ENCODE data around the gene YAE1.
A peak's percentile ranks its signal among the peaks of the same experiment; 100 is the strongest.
"Not testable (repeated sequence)": the region's sequence is repeated elsewhere in the genome, so short reads cannot be mapped to it uniquely, and the experiment has no call there.

The YAE1 gene, protein sequence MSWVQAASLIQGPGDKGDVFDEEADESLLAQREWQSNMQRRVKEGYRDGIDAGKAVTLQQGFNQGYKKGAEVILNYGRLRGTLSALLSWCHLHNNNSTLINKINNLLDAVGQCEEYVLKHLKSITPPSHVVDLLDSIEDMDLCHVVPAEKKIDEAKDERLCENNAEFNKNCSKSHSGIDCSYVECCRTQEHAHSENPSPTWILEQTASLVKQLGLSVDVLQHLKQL

DNA sequence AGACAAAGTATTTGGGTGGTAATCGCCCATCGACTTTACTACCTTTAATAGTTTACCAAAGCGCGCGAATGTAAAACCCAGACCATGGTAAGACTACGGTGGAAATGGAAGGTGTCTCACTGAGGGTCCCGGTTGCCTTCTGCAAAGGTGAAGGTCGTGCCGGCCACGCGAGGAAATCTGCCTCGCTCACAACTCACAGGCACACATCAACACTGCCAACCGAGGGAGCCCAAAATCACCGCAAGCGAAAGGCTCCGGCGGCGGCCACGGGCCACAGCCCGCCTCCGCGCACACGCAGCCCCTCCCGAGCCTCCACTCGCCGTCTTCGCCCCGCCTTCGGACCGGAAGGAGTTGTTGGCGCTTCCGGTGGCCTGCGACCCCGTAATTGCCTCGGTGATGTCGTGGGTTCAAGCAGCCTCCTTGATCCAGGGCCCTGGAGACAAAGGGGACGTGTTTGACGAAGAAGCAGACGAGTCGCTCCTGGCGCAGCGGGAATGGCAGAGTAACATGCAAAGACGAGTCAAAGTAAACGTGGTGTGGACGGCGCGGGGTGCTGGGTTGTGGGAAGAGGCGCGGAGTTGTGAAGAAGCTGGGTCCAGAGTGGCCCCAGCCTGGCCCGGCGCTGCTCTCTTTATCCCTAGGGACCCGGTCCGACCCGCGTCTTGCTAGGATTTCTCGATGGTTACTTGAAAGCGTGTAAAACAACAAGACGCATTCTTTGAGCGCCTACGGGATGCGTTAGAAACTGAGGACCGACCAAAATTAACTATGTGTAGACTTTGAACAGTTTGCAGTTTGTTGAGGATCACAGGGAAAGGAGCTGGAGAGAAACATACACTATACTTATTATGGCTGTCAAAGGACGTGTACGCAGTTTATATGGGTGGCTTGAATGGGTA lies at the start of gene YAE1:
TSS of gene YAE1 (plus strand) at position 382 of the 899 bp plus-strand sequence. CDS start at position 397, 15 bp downstream.
- peak; percentile 66 for DNase-seq (ENCODE audit: low spot score)

DNA sequence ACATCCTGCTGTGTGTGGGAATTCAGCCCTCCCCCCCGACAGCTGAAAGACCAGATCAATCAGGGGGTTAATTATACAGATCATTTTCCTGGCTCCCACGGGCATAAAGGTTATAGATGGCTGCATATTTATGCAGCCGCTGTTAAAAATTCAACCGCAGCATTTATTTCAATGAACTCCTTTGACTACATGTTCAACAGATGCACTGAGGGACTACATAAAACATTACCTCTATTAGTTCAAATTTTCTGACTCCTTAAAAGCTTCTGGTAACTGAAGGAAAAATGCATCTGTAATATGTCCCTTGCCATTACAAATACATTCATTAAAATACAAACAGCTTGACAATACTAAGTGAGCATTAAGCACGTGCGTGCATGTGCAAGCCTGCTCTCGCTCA lies 49.7 kb upstream of the YAE1 start:
- DNase-seq (ENCODE audit: low spot score), result no peak

DNA sequence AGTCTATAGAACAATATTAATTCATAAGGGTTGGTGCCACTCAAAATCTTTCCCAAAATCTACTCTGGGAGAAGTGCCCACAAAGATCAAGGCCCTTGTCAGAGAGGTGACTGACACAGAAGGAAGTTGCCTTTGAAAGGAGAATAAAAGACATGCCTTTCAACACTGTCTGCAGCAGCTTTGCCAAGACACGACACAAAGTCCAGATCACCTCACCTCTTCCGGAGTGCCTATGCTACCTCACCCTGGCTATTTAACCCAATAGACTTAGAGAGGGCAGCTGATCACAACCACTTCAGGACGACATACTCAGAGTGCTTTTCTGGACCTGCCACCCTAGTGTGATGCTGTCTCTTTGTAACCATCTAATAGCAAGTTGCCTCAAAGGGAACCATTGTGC lies 49.0 kb upstream of the YAE1 start:
- DNase-seq (ENCODE audit: low spot score), result no peak

DNA sequence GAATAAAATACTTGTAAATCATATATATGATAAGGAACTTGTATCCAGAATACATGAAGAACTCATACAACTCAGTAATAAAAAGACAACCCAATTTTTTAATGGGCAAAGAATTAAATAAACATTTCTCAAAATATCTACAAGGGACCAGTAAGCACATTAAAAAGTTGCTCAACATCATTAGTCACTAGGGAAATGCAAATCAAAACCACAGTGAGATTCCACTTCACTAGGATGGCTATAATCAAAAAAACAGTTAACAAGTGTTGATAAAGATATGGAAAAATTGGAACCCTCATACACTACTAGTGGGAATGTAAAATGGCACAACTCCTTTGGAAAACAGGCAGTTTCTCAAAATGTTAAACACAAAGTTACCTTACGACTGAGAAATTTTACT lies 40.3 kb upstream of the YAE1 start:
- no peak for DNase-seq (ENCODE audit: low spot score)

DNA sequence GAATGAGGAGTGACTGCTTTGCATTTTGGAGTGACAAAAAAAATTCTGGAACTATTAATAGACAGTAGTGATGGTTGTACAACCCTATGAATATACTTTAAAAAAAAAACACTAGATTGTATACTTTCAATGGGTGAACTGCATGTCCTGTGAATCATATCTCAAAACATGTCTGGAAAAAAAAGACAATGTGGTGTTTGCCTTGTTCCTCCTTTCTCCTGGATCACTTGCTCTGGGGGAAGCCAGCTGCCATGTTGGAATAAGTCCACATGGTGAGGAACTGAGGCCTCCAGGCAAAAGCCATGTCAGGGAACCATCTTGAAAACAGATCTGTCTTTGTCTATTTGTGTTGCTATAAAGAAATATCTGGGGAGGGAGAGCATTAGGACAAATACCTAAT lies 39.5 kb upstream of the YAE1 start:
- no peak for DNase-seq (ENCODE audit: low spot score)

DNA sequence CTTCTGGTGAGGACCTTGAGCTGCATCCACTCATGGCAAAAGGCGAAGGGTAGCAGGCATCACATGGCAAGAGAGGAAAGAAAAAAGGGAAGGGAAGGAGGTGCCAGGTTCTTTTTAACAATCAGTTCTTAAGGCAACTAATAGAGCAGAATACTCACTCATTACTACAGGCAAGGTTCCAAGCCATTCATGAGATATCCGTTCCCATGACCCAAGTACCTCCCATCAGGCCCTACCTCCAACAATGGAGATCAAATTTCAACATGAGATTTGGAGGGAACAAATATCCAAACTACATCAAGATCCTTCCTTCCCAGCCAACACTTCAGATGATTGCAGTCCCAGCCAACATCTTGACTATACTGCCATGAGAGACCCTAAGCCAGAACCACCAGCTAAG lies 38.9 kb upstream of the YAE1 start:
- no peak for DNase-seq (ENCODE audit: low spot score)

DNA sequence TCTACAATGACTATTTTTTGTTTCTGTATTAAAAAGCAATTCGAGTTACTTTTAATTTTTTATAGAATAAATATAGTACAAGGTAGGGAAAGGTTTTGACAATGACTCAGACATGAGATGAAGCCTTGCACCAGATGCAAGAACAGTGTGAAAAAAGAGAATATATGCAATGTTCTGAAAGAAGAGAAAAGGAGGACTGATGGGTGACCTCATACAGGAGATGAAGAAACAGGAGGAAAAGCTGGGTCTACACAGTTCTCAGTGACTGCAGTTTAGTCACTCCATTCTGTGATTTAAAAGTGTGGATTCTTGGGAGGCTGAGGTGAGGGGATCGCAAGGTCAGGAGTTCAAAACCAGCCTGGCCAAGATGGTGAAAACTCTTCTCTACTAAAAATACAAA lies 38.3 kb upstream of the YAE1 start:
- no peak for DNase-seq (ENCODE audit: low spot score)

DNA sequence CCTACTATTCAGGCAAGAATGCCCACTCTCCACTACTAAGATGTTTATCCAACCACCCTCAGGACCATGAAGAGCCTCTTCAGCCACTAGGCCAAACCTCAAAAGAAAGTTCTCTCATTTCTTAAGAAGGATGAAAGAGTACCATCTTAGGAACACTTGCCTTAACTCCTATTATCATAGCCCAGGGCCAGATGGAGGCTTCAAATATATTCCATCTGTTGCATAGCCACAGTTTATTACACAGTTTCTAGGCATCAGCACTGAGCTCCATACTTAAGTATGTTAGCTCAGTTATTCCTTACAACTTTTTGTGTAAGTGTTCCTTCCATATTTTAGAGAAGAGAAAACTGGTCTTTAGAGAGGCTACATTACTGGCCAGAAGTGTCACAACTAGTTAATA lies 37.4 kb upstream of the YAE1 start:
- no peak for DNase-seq (ENCODE audit: low spot score)

DNA sequence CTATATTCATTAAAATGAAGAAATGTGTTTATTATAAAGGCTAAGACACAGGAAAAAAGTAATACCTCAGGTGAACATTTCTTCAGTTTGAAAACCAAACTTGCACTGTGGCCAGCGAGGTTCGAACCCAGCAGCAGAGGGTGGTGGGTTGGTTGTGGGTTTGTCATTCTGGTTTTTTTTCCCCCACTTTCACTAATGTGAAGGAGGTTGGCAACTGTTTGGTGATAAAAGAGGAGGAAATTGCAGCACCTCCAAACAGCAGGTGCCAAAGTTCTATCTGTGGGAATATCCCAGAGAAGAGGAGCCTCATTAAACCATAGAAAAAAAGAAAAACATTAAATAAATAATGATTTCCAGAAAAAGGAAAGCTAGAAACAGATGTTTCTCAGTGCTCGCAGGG lies 36.6 kb upstream of the YAE1 start:
- no peak for DNase-seq (ENCODE audit: low spot score)

DNA sequence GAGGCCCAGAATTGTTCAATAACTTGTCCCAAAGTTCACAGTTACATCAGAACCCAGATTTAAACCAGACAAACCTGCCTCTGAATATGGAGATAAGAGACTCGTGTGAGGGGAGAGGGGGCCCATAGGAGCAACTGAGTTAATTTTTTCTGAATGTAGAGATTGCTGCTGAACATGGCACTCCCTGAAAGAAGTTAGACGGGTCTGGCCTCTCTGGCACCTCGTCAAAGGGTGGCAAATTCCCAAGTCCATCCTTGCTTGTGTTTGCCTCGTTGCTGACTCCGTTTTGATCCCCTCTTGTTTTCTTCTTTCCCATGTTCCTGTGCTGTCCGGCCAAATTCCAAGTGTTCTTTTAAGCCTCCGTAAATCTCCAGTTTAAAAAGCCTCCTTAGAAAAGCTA lies 35.2 kb upstream of the YAE1 start:
- DNase-seq (ENCODE audit: low spot score), result no peak

DNA sequence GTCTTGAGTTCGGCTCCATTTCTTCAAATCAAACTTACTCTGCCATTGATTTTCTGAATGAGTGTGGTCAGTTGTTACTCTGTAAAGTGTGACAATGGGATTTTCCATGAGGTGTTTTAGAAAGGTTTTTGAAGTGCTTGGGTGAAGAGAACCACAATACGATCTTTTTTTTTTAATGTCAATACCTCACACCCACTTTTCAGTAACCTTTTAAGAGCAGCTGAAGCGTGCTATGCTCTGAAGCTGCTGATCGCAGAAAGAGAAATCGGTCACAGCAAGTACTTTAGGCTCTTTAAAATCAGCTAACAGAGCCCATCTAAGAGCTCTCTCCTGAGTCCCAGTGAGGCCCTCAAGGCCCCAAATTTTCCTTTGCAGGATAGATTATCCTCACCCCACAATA lies 34.4 kb upstream of the YAE1 start:
- DNase-seq (ENCODE audit: low spot score), result no peak

DNA sequence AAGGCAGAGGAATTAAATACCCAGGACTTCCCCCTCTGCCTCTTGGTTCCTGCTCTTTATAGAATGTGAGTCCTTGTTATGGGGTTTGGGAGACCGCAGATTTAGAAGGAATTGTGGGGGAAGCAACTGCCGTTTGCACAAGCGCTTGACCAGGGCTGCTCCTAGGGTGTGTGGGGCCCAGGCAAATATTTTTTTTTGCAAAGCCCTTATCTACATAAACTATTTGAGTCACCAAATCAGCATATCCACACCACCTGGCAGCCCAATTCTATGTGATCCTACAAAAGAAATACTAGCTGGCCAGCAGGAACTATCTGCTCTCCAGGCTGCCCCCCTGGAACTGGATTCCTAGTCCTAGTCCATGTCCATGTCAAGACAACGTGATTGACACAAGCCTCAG lies 33.4 kb upstream of the YAE1 start:
- DNase-seq (ENCODE audit: low spot score), result no peak

DNA sequence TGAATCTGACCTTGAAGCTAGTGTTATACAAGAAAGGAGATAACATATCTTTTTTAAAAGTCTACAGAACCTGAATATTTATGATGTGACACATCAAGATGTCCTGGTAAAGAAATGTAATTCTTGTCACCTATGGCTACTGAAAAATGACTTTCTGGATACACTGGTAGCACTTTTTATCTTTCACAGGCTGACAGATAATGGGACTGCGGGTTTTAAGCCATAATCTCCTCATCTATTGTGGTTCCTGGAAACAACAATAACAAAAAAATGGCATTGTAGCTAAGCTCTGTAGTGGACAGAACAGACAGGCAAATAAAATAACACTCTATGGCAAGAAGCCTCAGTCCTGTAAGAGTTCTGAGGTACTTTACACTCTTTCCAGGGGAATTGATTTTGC lies 31.6 kb upstream of the YAE1 start:
- no peak for DNase-seq (ENCODE audit: low spot score)

DNA sequence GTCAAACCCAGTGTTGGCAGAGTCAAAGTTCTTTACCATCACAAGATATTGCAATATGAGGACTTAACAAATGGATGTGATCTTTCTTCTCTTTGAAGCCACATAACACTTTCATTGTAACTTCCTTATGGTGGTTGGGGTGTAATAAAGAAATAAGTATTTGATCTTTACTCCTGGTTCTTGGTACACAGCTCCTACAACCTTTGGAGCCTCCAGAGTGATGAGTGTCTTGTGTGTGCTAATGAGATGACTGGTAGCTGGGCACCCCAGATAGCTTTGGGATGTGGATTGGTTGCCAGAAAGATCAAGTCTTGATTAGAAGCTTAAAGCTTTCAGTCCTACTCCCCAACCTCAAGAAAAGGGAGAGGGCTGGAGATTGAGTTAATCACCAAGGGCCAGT lies 31.1 kb upstream of the YAE1 start:
- DNase-seq (ENCODE audit: low spot score), result no peak

DNA sequence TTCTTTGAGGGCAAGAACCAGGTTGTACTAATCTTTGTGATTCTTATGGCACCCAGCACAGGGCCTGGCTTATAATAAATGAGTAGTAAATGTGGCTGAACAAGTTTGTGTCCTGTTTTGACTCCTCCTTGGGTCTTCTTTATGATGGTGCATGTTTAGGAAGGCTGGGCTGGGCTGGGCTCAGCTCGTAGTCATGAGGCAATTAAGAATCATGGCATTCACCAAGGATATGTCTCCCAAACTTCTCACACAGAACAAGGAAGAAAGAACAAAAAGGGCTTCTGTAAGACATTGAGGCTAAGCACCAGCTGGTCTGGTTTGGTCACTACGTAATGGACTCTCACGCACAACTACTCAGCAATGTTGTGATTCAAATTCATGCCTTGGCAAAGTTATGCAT lies 30.5 kb upstream of the YAE1 start:
- no peak for DNase-seq (ENCODE audit: low spot score)

DNA sequence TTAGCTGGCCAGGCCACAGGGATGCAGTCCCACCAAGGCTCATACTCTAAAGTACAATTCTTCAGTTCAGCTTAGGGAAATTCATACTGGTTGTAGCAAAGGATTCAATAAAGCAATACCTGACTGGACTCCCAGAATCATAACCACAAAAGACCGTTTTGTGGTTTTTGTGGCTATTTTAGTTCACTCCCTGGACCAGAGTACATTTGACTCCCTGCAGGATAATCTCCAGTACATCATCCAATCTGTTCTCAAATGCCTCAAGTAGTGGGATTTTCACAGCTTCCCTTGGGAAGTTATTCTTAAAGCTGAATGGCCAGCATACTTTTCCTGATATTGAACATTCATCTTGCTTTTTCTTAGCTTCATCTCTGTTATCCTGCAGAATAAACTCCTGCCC lies 29.3 kb upstream of the YAE1 start:
- DNase-seq (ENCODE audit: low spot score), result no peak

DNA sequence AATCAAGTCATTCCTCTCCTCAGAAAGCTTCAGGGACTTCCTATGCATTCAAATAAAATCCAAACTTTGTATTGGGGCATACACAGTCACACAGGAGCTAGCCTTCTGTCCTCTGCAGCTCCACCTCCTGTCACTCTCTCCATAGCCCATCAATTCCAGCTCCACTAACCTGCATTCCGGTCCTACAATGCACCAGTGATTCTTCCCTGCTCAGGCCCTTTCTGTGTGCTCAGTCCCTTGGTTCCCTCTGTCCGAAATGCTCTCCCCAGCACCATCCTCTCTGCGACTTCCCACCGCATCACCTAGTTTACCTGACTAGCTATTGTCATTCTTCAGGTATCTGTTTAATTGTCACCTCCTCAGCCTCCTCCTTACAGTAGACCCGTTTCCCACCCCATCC lies 26.4 kb upstream of the YAE1 start:
- no peak for DNase-seq (ENCODE audit: low spot score)

DNA sequence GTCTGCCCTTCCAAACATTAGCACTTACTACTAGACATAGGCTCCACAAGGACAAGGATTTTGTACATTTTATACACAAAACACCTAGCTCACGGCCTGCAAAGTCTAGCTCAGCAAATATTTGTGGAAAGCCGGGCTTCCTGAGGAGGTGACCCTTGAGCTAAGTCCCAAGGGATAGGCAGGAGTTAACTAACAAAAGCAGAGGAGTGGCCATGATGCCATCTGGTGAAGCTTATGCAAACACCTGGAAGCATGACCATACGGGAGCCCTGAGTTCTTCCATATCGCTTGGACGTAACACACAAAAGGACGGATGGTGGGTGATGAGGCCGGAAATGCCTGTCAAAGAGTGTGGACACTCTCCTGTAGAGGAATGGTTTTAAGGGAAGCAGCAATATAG lies 25.9 kb upstream of the YAE1 start:
- DNase-seq (ENCODE audit: low spot score), result no peak

DNA sequence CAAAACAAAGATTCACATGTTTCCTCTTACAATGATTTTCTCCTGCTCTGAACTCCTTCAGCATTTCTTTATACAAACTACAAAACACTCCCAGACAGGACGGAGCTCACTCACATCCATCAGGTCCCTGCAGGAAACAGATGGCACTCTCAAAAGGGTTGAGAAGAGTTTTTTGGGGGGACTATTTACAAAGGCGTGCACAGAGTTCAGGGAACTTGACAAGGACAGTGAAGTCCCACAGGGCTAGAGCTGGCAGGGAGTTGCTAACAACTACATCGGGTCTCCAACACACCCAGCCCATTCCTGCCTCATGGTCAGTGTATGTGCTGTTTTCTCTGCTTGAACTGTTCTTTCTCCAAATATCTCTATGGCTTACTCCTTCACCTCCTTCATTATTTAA lies 24.7 kb upstream of the YAE1 start:
- no peak for DNase-seq (ENCODE audit: low spot score)

DNA sequence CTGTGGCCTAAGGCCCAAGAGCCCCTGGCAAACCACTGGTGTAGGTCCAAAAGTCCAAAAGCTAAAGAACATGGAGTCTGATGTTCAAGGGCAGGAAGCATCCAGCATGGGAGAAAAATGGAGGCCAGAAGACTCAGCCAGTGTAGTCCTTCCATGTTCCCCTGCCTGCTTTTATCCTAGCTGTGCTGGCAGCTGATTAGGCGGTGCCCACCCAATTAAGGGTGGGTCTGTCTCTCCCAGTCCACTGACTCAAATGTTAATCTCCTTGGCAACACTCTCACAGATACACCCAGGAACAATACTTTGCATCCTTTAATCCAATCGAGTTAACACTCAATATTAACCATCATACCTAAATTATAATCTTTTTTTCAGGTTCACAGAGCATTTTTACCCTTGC lies 21.4 kb upstream of the YAE1 start:
- not testable (repeated sequence) for DNase-seq (ENCODE audit: low spot score)

DNA sequence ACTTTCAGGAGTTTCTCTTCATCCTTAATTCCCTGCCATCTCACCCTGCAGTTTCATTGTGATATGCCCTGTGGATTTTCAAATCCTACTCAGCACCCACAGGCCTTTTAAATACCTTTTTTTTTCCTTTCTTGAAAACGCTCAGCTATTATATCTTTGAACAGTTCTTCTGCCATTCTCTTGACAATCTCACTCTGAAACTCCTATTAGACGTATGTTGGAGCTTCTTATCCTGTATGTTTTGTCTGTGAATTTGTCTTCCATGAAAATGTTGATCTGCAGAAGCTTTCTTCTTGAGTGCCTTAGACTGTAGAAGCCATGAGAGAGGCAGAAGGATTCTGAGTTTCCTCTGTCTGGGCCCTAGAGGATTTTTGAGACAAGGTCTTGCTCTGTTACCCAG lies 18.9 kb upstream of the YAE1 start:
- no peak for DNase-seq (ENCODE audit: low spot score)

DNA sequence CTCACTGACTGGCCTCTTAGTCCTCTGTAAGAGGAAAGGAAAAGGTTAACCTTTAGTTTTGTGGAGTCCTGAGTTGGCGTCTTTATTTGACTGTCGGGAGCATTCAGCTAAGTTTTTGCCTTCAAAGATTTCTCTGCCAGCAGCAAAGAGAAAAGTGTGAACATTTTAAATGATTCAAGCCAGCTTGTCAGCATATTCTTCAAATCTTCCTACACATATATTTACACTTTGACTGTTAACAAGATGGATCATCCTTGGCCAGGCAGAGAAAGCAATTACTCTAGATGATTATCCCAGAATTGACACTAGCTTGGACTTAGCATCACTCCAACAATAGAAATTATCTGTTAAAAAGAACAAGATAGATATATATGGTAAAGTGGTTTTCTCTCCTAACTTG lies 15.8 kb upstream of the YAE1 start:
- DNase-seq (ENCODE audit: low spot score), result no peak

DNA sequence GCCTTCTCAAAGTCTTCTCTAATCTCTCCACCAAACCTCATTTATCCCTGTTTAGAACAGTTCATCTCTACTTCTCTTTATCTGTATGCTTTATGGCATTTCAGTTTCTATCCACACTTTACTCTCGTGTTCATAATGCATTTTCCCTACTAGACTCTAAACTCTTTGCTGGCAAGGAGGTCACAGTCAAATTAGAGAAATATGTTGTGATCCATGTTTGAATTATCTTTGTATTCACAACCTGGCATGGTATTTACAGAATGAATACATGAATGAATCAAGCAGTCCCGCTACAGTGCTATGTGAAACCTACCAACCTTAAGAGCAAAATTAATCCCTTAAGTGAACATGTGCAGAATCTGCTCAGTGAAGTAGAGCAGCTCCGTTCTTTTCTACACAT lies 12.8 kb upstream of the YAE1 start:
- no peak for DNase-seq (ENCODE audit: low spot score)
